ENCODE data around the gene STARD13. TPM values are rescaled to one million over a fixed set of nuclear protein-coding genes. Genes with fewer than 3 reads are reported as not detected.
A peak's percentile ranks its signal among the peaks of the same experiment; 100 is the strongest.

The STARD13 gene
- total RNA-seq, 4 donors from 2014 or later: 52.0 to 114 (median 89.2) TPM

DNA sequence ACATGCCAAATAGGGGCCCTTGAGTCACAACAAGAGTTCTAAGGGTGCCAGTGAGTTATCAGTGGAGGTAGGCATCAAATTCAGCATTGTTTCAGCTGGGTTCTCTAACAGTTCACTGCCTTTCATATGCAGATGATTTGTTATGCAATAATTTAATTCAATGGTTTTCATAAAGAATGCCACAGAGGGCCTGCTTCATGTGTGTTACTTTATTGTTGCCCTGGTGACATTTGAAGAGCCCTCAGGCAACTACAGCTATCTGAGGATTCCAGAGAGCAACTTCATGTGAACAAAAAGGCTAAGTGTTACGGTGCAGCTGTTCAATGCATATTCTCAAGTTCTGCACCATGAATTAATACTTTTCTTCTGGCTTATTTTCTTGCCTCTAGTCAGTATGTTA, 43.1 kb upstream of the STARD13 start:
- Histone ChIP-seq H3K27me3 (no peaks in the 10 kb centered on the region), H3K9me3 (no peaks in the 10 kb centered on the region), H3K4me1 (peaks cover 40 to 48% of the 10 kb centered on the region in 2 donors), H3K36me3 (no peaks in the 10 kb centered on the region), H3K27ac (peak overlapping the region; percentile 14 to 40 (median 24)), H3K4me3 (replicated peaks in 1 of 3) (no peak overlapping the region)
- intact Hi-C loops (cut with DNase I): no loop called here
- 42 to 46% methylated on average over 1 of the region's 1 CpG for WGBS, 2 donors
- DNase-seq: peak; percentile 31 to 56
- TF ChIP-seq, protein P1, sequence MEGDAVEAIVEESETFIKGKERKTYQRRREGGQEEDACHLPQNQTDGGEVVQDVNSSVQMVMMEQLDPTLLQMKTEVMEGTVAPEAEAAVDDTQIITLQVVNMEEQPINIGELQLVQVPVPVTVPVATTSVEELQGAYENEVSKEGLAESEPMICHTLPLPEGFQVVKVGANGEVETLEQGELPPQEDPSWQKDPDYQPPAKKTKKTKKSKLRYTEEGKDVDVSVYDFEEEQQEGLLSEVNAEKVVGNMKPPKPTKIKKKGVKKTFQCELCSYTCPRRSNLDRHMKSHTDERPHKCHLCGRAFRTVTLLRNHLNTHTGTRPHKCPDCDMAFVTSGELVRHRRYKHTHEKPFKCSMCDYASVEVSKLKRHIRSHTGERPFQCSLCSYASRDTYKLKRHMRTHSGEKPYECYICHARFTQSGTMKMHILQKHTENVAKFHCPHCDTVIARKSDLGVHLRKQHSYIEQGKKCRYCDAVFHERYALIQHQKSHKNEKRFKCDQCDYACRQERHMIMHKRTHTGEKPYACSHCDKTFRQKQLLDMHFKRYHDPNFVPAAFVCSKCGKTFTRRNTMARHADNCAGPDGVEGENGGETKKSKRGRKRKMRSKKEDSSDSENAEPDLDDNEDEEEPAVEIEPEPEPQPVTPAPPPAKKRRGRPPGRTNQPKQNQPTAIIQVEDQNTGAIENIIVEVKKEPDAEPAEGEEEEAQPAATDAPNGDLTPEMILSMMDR (IDR thresholded peaks at IDR 0.05): no peak
- no peak for TF ChIP-seq POLR2A (IDR thresholded peaks at IDR 0.05)

DNA sequence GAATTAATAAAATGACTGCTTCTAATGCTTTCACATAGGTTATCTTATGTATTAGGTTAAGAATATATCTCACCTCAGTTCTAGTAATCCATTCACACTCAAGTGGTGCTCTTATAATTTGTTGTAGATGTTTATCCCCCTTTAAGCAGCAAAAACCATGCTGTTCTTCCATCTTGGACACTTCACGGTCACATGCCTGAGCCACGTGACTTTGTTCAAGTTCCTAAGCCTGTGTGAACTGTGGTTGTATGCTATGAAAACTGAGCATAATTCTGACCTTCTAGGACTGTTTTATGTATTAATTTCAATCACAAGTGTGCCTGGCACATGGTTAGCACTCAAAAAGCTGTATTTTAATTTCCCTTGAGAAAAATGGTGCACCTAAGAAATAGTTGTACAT, 41.2 kb upstream of the STARD13 start:
- no peak for DNase-seq
- Histone ChIP-seq H3K4me3 (replicated peaks in 1 of 3) (no peak overlapping the region), H3K36me3 (no peaks in the 10 kb centered on the region), H3K9me3 (no peaks in the 10 kb centered on the region), H3K4me1 (peaks cover 53 to 60% of the 10 kb centered on the region in 2 donors), H3K27ac (peak overlapping the region in 1 of 3 donors; percentile 30), H3K27me3 (no peaks in the 10 kb centered on the region)
- intact Hi-C loops (cut with DNase I): no loop called here
- 92 to 93% methylated on average over 2 of the region's 2 CpGs for WGBS, 2 donors
- no peak for TF ChIP-seq POLR2A (IDR thresholded peaks at IDR 0.05)
- TF ChIP-seq, protein P1 (IDR thresholded peaks at IDR 0.05): no peak

DNA sequence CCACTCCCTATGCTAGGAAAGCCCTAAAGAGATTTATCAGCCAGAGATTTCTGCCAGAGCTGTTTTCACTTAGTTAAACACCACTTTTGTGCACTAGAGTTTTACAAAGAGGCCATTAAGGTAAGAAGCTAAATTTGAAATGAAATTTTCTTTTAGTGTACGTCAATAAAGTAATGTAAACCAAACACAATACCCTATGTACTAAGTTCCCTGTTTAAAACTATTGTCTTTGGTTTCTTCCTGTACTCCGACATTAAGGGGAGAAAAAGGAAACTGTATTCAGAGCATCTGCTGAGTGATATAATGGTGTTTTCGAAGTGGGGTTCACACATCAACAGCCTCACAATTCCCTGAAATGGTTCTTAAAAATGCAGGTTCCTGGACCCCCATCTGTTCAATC, 40.7 kb upstream of the STARD13 start:
- Histone ChIP-seq H3K27ac (peak overlapping the region in 1 of 3 donors; percentile 30), H3K9me3 (no peaks in the 10 kb centered on the region), H3K4me1 (peaks cover 49 to 60% of the 10 kb centered on the region in 2 donors), H3K27me3 (no peaks in the 10 kb centered on the region), H3K36me3 (no peaks in the 10 kb centered on the region), H3K4me3 (replicated peaks in 1 of 3) (no peak overlapping the region)
- 77 to 78% methylated on average over 3 of the region's 3 CpGs for WGBS, 2 donors
- intact Hi-C loops (cut with DNase I): no loop called here
- TF ChIP-seq, protein P1 (IDR thresholded peaks at IDR 0.05): no peak
- TF ChIP-seq POLR2A (IDR thresholded peaks at IDR 0.05): no peak
- no peak for DNase-seq

DNA sequence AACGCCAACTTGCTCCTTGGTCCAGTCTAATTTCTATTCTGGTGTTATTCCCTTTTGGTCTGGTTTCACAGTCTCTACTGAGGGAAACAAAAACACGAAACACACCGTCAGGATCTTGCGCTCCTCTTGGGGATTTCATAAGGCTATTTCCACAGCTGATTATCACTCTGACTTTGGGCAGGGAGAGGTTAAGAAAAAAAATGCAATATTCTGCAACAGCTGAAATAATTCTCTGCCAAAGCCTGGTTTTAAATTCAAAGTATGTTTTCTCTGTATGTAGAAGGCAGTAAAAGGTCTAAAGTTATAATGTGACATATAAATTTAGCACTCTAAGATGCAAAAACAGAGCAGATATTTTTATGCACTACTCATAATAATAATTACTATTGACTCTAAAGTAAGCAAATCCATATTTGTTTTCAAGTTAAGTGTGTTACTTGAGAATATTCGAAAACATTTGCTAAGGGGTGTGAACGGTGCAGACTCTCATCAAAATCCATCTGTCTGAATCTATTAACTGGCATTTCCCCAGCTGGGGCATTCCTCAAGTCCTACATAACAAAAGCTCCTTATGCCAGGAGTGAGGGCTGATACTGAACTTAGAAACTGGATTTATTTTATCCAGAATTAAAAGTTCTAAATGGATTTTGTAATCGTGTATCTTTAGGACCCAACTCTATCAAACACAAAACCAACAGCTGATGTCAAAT, 38.4 kb upstream of the STARD13 start:
- intact Hi-C loops (cut with DNase I): no loop called here

More for the DNA sequence above, 38.4 kb upstream of the STARD13 start:
- H3K9me3 ChIP-seq: no peaks in the 10 kb centered on the region
- DNase-seq: no peak
- H3K4me1 ChIP-seq: peaks cover 43 to 48% of the 10 kb centered on the region in 2 donors
- peak overlapping the region in 1 of 3 donors; percentile 14 for H3K27ac ChIP-seq
- H3K27me3 ChIP-seq: no peaks in the 10 kb centered on the region
- H3K4me3 ChIP-seq (replicated peaks in 1 of 3): no peak overlapping the region
- H3K36me3 ChIP-seq: no peaks in the 10 kb centered on the region
- WGBS, 2 donors: 81% methylated on average over 7 of the region's 7 CpGs
- TF ChIP-seq POLR2A (IDR thresholded peaks at IDR 0.05): no peak
- TF ChIP-seq, protein P1 (IDR thresholded peaks at IDR 0.05): no peak
